Measurements from ENCODE around the gene ZFYVE1.

Gene ZFYVE1

GRCh38 chr14:72970058-72970630, 56.8 kb downstream of the ZFYVE1 start:
- H2AFZ ChIP-seq (ENCODE audit: low read length): no peak overlapping the region
- H3K27ac ChIP-seq (ENCODE audit: low read length): no peak overlapping the region
- no peaks in the 10 kb centered on the region for H3K9me2 ChIP-seq (replicated peaks; ENCODE audit: insufficient read depth, low read length)
- no peak for TF ChIP-seq EZH2 (optimal IDR thresholded peaks at IDR 0.05; ENCODE audit: low read depth, low read length)
- TF ChIP-seq CTCF (IDR thresholded peaks at IDR 0.05; ENCODE audit: low read length): no peak
- TF ChIP-seq EZH2phosphoT487 (IDR thresholded peaks at IDR 0.05; ENCODE audit: low read length): no peak
- no peaks in the 10 kb centered on the region for H3K79me2 ChIP-seq (ENCODE audit: low read length)
- no peaks in the 10 kb centered on the region for H3K36me3 ChIP-seq (replicated peaks; ENCODE audit: insufficient read depth, low read length)
- H3K9me3 ChIP-seq (replicated peaks; ENCODE audit: insufficient read depth, low read length): no peaks in the 10 kb centered on the region
- no peak for DNase-seq
- H3K4me3 ChIP-seq (ENCODE audit: low read length): no peak overlapping the region
- no peaks in the 10 kb centered on the region for H3F3A ChIP-seq (ENCODE audit: insufficient read depth, low read length)
- no peaks in the 10 kb centered on the region for H4K20me1 ChIP-seq (ENCODE audit: insufficient read depth, low read length)
- H3K9ac ChIP-seq (ENCODE audit: low read length): no peak overlapping the region
- no peaks in the 10 kb centered on the region for H3K27me3 ChIP-seq (replicated peaks; ENCODE audit: insufficient read depth, low read length)
- no peaks in the 10 kb centered on the region for H3K4me1 ChIP-seq (ENCODE audit: low read length)
- no peak overlapping the region for H3K4me2 ChIP-seq (ENCODE audit: low read depth, low read length)

GRCh38 chr14:72968316-72968715, 58.6 kb downstream of the ZFYVE1 start:
- DNase-seq: no peak

GRCh38 chr14:72966038-72966437, 60.9 kb downstream of the ZFYVE1 start:
- no peak overlapping the region for H3K4me3 ChIP-seq (ENCODE audit: low read length)
- no peaks in the 10 kb centered on the region for H4K20me1 ChIP-seq (ENCODE audit: insufficient read depth, low read length)
- no peak for DNase-seq
- no peaks in the 10 kb centered on the region for H3K79me2 ChIP-seq (ENCODE audit: low read length)
- H3K27ac ChIP-seq (ENCODE audit: low read length): no peak overlapping the region
- TF ChIP-seq EZH2phosphoT487 (IDR thresholded peaks at IDR 0.05; ENCODE audit: low read length) (no peak), EZH2 (optimal IDR thresholded peaks at IDR 0.05; ENCODE audit: low read depth, low read length) (no peak), CTCF (IDR thresholded peaks at IDR 0.05; ENCODE audit: low read length) (no peak)
- H3K9me3 ChIP-seq (replicated peaks; ENCODE audit: insufficient read depth, low read length): no peaks in the 10 kb centered on the region
- no peaks in the 10 kb centered on the region for H3K27me3 ChIP-seq (replicated peaks; ENCODE audit: insufficient read depth, low read length)
- H2AFZ ChIP-seq (ENCODE audit: low read length): no peak overlapping the region
- H3K9me2 ChIP-seq (replicated peaks; ENCODE audit: insufficient read depth, low read length): no peaks in the 10 kb centered on the region
- H3K4me1 ChIP-seq (ENCODE audit: low read length): no peaks in the 10 kb centered on the region
- H3F3A ChIP-seq (ENCODE audit: insufficient read depth, low read length): no peaks in the 10 kb centered on the region
- no peaks in the 10 kb centered on the region for H3K36me3 ChIP-seq (replicated peaks; ENCODE audit: insufficient read depth, low read length)
- no peak overlapping the region for H3K9ac ChIP-seq (ENCODE audit: low read length)
- no peak overlapping the region for H3K4me2 ChIP-seq (ENCODE audit: low read depth, low read length)

More at GRCh38 chr14:72968316-72968715, 58.6 kb downstream of the ZFYVE1 start:
- Histone ChIP-seq H3K9me2 (replicated peaks; ENCODE audit: insufficient read depth, low read length) (no peaks in the 10 kb centered on the region), H3F3A (ENCODE audit: insufficient read depth, low read length) (no peaks in the 10 kb centered on the region), H3K9ac (ENCODE audit: low read length) (no peak overlapping the region), H3K36me3 (replicated peaks; ENCODE audit: insufficient read depth, low read length) (no peaks in the 10 kb centered on the region), H3K4me2 (ENCODE audit: low read depth, low read length) (no peak overlapping the region), H4K20me1 (ENCODE audit: insufficient read depth, low read length) (no peaks in the 10 kb centered on the region), H3K4me1 (ENCODE audit: low read length) (no peaks in the 10 kb centered on the region), H3K79me2 (ENCODE audit: low read length) (no peaks in the 10 kb centered on the region), H3K9me3 (replicated peaks; ENCODE audit: insufficient read depth, low read length) (no peaks in the 10 kb centered on the region), H3K4me3 (ENCODE audit: low read length) (no peak overlapping the region), H3K27me3 (replicated peaks; ENCODE audit: insufficient read depth, low read length) (no peaks in the 10 kb centered on the region), H3K27ac (ENCODE audit: low read length) (no peak overlapping the region), H2AFZ (ENCODE audit: low read length) (no peak overlapping the region)
- TF ChIP-seq EZH2phosphoT487 (IDR thresholded peaks at IDR 0.05; ENCODE audit: low read length) (no peak), CTCF (IDR thresholded peaks at IDR 0.05; ENCODE audit: low read length) (no peak), EZH2 (optimal IDR thresholded peaks at IDR 0.05; ENCODE audit: low read depth, low read length) (no peak)
